HFFc6 (cell line): ENCODE measurements around the gene CCDC137. TPM values are rescaled to one million over a fixed set of nuclear protein-coding genes. Genes with fewer than 3 reads are reported as not detected.

ENCODE experiments used
- DNase-seq: peaks from one replicate; pipeline ENCODE4 v3.0.0-alpha.2; 2018
- H3K27ac Mint-ChIP-seq: 2 replicates; pipeline ENCODE4 v1.8.0; 2020; ENCODE audit warnings: mild to moderate bottlenecking, mixed read lengths
- H3K27me3 Mint-ChIP-seq: 2 replicates; pipeline ENCODE4 v1.8.0; 2021; ENCODE audit warnings: mild to moderate bottlenecking, moderate library complexity, mixed read lengths; ENCODE audit not compliant: insufficient read depth
- H3K36me3 Mint-ChIP-seq: 2 replicates; pipeline ENCODE4 v1.8.0; 2021; ENCODE audit warnings: low read depth, mixed read lengths
- H3K4me1 Mint-ChIP-seq: 2 replicates; pipeline ENCODE4 v1.8.0; 2020; ENCODE audit warnings: low read depth, mixed read lengths
- H3K4me3 Mint-ChIP-seq: 2 replicates; pipeline ENCODE4 v1.8.0; 2020; ENCODE audit warnings: mild to moderate bottlenecking, moderate library complexity, mixed read lengths
- H3K9me3 Mint-ChIP-seq: 2 replicates; pipeline ENCODE4 v1.8.0; 2020; ENCODE audit warnings: mild to moderate bottlenecking, mixed read lengths
- CTCF ChIP-seq: fragments of 200-600 bp; sonication (generic); IDR thresholded peaks from 2 replicates; pipeline ENCODE4 v1.5.0; 2021; ENCODE audit warnings: antibody characterized with exemption, mild to moderate bottlenecking
- total RNA-seq, 6 experiments: library from RNA; stranded (reverse); fragmentation: NEBNext Ultra II Directional; extraction: Animal tissue kit (Norgen Biotek cat#: 25700); gene quantifications; 2 replicates in 1 of 6; 3 replicates in 5 of 6; pipeline ENCODE4 v1.2.3, GENCODE V29; 2021

The CCDC137 gene
- total RNA-seq, 6 experiments from 2014 or later, result 22.8 to 28.8 (median 25.2) TPM

GRCh38 chr17:81688616-81689015 lies 22.1 kb downstream of the CCDC137 start:
- Mint-ChIP-seq H3K9me3 (no peaks in the 10 kb centered on the region), H3K4me3 (no peak overlapping the region), H3K4me1 (peaks cover 16% of the 10 kb centered on the region), H3K27ac (no peak overlapping the region), H3K27me3 (peaks cover 15% of the 10 kb centered on the region), H3K36me3 (peaks cover 19% of the 10 kb centered on the region)
- DNase-seq, result no peak
- no peak for TF ChIP-seq CTCF

GRCh38 chr17:81690066-81690465 lies 23.5 kb downstream of the CCDC137 start:
- Mint-ChIP-seq H3K4me1 (peaks cover 7% of the 10 kb centered on the region), H3K4me3 (no peak overlapping the region), H3K27ac (no peak overlapping the region), H3K36me3 (peaks cover 11% of the 10 kb centered on the region), H3K27me3 (peaks cover 8% of the 10 kb centered on the region), H3K9me3 (no peaks in the 10 kb centered on the region)
- TF ChIP-seq CTCF, result no peak
- no peak for DNase-seq

GRCh38 chr17:81690549-81690948 lies 24.0 kb downstream of the CCDC137 start:
- Mint-ChIP-seq H3K27ac (no peak overlapping the region), H3K9me3 (no peaks in the 10 kb centered on the region), H3K4me1 (peaks cover 2% of the 10 kb centered on the region), H3K27me3 (peaks cover 6% of the 10 kb centered on the region), H3K36me3 (peaks cover 6% of the 10 kb centered on the region), H3K4me3 (no peak overlapping the region)
- no peak for TF ChIP-seq CTCF
- no peak for DNase-seq

GRCh38 chr17:81691196-81691595 lies 24.7 kb downstream of the CCDC137 start:
- H3K9me3 Mint-ChIP-seq, result no peaks in the 10 kb centered on the region
- no peak for DNase-seq

GRCh38 chr17:81691608-81692007 lies 25.1 kb downstream of the CCDC137 start:
- Mint-ChIP-seq H3K36me3 (peaks cover 4% of the 10 kb centered on the region; the same call in 1 of the 2 replicates), H3K4me3 (no peak overlapping the region), H3K9me3 (no peaks in the 10 kb centered on the region), H3K4me1 (no peaks in the 10 kb centered on the region), H3K27ac (no peak overlapping the region), H3K27me3 (peaks cover 7% of the 10 kb centered on the region)
- no peak for TF ChIP-seq CTCF
- no peak for DNase-seq

More at GRCh38 chr17:81691196-81691595, 24.7 kb downstream of the CCDC137 start:
- peaks cover 4% of the 10 kb centered on the region; the same call in 1 of the 2 replicates for H3K36me3 Mint-ChIP-seq
- no peaks in the 10 kb centered on the region for H3K4me1 Mint-ChIP-seq
- peaks cover 6% of the 10 kb centered on the region for H3K27me3 Mint-ChIP-seq
- TF ChIP-seq CTCF, result no peak
- H3K27ac Mint-ChIP-seq, result no peak overlapping the region
- H3K4me3 Mint-ChIP-seq, result no peak overlapping the region
